ENCODE data around the gene CHRNG. TPM values are rescaled to one million over a fixed set of nuclear protein-coding genes. Genes with fewer than 3 reads are reported as not detected.
A peak's percentile ranks its signal among the peaks of the same experiment; 100 is the strongest.

The CHRNG gene
- total RNA-seq, 4 donors from 2014 or later: not detected

DNA sequence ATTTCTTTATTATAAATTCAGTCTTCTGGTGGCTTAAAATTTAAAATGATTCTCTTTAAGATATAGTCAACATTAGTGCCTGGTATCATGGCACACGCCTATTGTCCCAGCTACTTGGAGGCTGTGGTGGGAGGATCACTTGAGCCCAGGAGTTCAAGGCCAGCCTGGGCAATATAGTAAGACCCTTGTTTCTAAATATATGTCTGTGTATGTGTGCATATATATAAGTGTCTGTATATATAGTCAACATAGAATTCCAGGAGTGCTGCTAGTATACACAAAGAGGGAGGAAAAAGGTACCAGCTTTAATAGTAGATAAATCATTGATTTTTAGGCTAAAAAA is 35.9 kb downstream of the CHRNG start:
- 82% methylated on average over 1 of the region's 1 CpG; no CpG with 5 or more reads in 1 of the 2 donors for WGBS, 2 donors (ENCODE audit: low coverage in 1 of 2)
- Histone ChIP-seq H3K36me3 (peaks cover 0 to 21% (median 0%) of the 10 kb centered on the region in 4 donors), H3K4me1 (peaks cover 0 to 31% (median 14%) of the 10 kb centered on the region in 4 donors), H3K27ac (peak overlapping the region in 3 of 4 donors; percentile 75 to 79 (median 77)), H3K4me3 (peak overlapping the region in 1 of 4 donors; percentile 4), H3K27me3 (no peaks in the 10 kb centered on the region), H3K9me3 (no peaks in the 10 kb centered on the region)
- DNase-seq: no peak
- in situ Hi-C loops (cut with MboI; ENCODE audit: low pct_ligation_motif_present in 1 of 4, low pct_unique_long_range_greater_than_20kb in 1 of 4, low sequenced_read_pairs in 3 of 4) (no loop called here), intact Hi-C loops (cut with DNase I; ENCODE audit: low total_unique reads) (no loop called here)
- TF ChIP-seq, protein P1, sequence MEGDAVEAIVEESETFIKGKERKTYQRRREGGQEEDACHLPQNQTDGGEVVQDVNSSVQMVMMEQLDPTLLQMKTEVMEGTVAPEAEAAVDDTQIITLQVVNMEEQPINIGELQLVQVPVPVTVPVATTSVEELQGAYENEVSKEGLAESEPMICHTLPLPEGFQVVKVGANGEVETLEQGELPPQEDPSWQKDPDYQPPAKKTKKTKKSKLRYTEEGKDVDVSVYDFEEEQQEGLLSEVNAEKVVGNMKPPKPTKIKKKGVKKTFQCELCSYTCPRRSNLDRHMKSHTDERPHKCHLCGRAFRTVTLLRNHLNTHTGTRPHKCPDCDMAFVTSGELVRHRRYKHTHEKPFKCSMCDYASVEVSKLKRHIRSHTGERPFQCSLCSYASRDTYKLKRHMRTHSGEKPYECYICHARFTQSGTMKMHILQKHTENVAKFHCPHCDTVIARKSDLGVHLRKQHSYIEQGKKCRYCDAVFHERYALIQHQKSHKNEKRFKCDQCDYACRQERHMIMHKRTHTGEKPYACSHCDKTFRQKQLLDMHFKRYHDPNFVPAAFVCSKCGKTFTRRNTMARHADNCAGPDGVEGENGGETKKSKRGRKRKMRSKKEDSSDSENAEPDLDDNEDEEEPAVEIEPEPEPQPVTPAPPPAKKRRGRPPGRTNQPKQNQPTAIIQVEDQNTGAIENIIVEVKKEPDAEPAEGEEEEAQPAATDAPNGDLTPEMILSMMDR (IDR thresholded peaks at IDR 0.05): no peak
- TF ChIP-seq POLR2AphosphoS5 (IDR thresholded peaks at IDR 0.05): no peak
- TF ChIP-seq POLR2A (IDR thresholded peaks at IDR 0.05): no peak
- no peak for TF ChIP-seq EP300 (IDR thresholded peaks at IDR 0.05; ENCODE audit: low read depth)

DNA sequence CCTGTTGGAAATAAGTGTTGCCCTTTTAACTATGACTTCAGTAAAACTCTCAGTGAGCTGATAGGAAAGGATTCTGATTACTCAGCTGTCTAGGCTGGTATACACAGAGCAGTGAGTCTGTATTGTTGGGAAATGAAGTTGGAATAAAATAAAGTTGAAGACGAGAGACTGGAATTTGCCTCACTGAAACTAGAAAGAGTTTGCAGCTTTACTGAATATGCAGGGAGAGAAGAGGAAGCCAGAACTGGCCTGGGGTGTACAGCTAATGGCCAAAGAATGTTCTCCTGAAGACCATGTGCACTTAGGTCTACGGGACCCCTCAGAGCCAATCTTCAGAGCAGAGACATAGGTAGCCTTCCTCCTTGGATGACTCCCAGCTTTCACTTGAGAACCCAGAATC is 37.5 kb downstream of the CHRNG start:
- DNase-seq: no peak
- no peak overlapping the region for H3K27ac ChIP-seq
- peaks cover 0 to 28% (median 18%) of the 10 kb centered on the region in 4 donors for H3K4me1 ChIP-seq
- no peaks in the 10 kb centered on the region for H3K9me3 ChIP-seq
- WGBS, 2 donors (ENCODE audit: low coverage in 1 of 2): 67 to 87% methylated on average over 2 of the region's 2 CpGs
- H3K27me3 ChIP-seq: no peaks in the 10 kb centered on the region
- in situ Hi-C loops (cut with MboI; ENCODE audit: low pct_ligation_motif_present in 1 of 4, low pct_unique_long_range_greater_than_20kb in 1 of 4, low sequenced_read_pairs in 3 of 4) (no loop called here), intact Hi-C loops (cut with DNase I; ENCODE audit: low total_unique reads) (no loop called here)
- TF ChIP-seq POLR2AphosphoS5 (IDR thresholded peaks at IDR 0.05) (no peak), EP300 (IDR thresholded peaks at IDR 0.05; ENCODE audit: low read depth) (no peak), POLR2A (IDR thresholded peaks at IDR 0.05) (no peak)
- TF ChIP-seq, protein P1 (IDR thresholded peaks at IDR 0.05): no peak
- H3K4me3 ChIP-seq: no peak overlapping the region
- peaks cover 0 to 14% (median 4%) of the 10 kb centered on the region in 4 donors for H3K36me3 ChIP-seq

DNA sequence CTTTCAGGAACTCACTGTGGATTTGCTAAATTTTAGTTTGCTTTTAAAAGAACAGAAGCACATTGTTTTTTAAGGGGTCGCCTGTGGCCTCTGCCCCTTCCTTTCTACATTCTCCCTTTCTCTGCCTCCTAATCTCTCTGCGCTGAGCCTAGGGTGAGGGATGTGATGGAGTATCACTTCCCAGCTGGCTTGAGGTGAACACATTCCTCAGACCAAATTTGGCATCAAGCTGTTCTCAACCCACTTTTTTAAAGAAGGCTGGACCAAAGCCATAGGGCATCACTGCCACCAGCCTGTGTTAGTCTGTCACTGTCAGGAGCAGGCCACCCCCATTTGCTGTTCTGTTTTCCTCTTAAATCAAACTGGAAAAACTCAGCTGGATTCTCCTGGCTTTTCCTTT is 38.3 kb downstream of the CHRNG start:
- no peaks in the 10 kb centered on the region for H3K9me3 ChIP-seq
- H3K27me3 ChIP-seq: no peaks in the 10 kb centered on the region
- no peak for DNase-seq
- H3K36me3 ChIP-seq: peaks cover 0 to 18% (median 4%) of the 10 kb centered on the region in 4 donors
- H3K27ac ChIP-seq: no peak overlapping the region
- H3K4me3 ChIP-seq: no peak overlapping the region
- in situ Hi-C loops (cut with MboI; ENCODE audit: low pct_ligation_motif_present in 1 of 4, low pct_unique_long_range_greater_than_20kb in 1 of 4, low sequenced_read_pairs in 3 of 4) (no loop called here), intact Hi-C loops (cut with DNase I; ENCODE audit: low total_unique reads) (no loop called here)
- TF ChIP-seq, protein P1 (IDR thresholded peaks at IDR 0.05): no peak
- TF ChIP-seq POLR2A (IDR thresholded peaks at IDR 0.05) (no peak), EP300 (IDR thresholded peaks at IDR 0.05; ENCODE audit: low read depth) (no peak), POLR2AphosphoS5 (IDR thresholded peaks at IDR 0.05) (no peak)
- WGBS, 2 donors (ENCODE audit: low coverage in 1 of 2): 84 to 94% methylated on average over 2 of the region's 2 CpGs
- peaks cover 0 to 20% (median 14%) of the 10 kb centered on the region in 4 donors for H3K4me1 ChIP-seq

DNA sequence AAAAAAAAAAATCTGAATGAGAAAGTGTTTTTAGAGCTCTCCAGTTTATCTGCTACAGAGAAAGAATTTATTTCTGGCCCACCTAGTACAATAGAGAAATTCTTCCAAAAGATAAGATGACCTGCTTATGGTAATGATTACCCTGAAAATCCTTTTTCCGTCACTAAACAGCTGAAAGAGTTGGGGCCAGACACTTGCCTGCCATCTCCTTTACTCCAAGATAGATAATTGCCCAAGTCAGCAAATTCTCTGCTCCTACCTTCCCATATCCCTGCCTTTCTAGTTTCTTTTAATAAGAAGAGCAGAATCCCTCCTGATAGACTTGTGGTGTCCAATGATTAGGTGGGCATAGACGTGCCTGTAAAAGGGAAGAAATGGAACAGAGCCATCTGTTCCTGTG is 39.1 kb downstream of the CHRNG start:
- Histone ChIP-seq H3K27ac (no peak overlapping the region), H3K9me3 (no peaks in the 10 kb centered on the region), H3K4me1 (peaks cover 0 to 18% (median 12%) of the 10 kb centered on the region in 4 donors), H3K4me3 (no peak overlapping the region), H3K27me3 (no peaks in the 10 kb centered on the region), H3K36me3 (peaks cover 0 to 12% (median 6%) of the 10 kb centered on the region in 4 donors)
- DNase-seq: no peak
- TF ChIP-seq EP300 (IDR thresholded peaks at IDR 0.05; ENCODE audit: low read depth): no peak
- TF ChIP-seq, protein P1 (IDR thresholded peaks at IDR 0.05): no peak
- TF ChIP-seq POLR2A (IDR thresholded peaks at IDR 0.05): no peak
- TF ChIP-seq POLR2AphosphoS5 (IDR thresholded peaks at IDR 0.05): no peak
- WGBS, 2 donors (ENCODE audit: low coverage in 1 of 2): 91 to 92% methylated on average over 1 to 2 of the region's 2 CpGs
- intact Hi-C loops (cut with DNase I; ENCODE audit: low total_unique reads): no loop called here
- in situ Hi-C loops (cut with MboI; ENCODE audit: low pct_ligation_motif_present in 1 of 4, low pct_unique_long_range_greater_than_20kb in 1 of 4, low sequenced_read_pairs in 3 of 4): no loop called here
